Effector memory CD4-positive, alpha-beta T cell (primary cell): Measurements from ENCODE around the gene FAM114A1.
"Not testable (repeated sequence)": the region's sequence is repeated elsewhere in the genome, so short reads cannot be mapped to it uniquely, and the experiment has no call there.

Source experiments
- DNase-seq, 3 donors: peaks; one replicate each; pipeline ENCODE4 v3.0.0-alpha.2; 2020
- H3K27ac ChIP-seq: 2 replicates; pipeline ENCODE4 v1.7.0; 2013; ENCODE audit warnings: mild to moderate bottlenecking, low read length, moderate library complexity; ENCODE audit not compliant: insufficient read depth, poor library complexity, severe bottlenecking
- H3K27me3 ChIP-seq: replicated peaks from 2 replicates; pipeline ENCODE4 v1.7.0; 2013; ENCODE audit warnings: mild to moderate bottlenecking, low read length; ENCODE audit not compliant: insufficient read depth, control insufficient read depth, poor library complexity, severe bottlenecking
- H3K36me3 ChIP-seq: 2 replicates; pipeline ENCODE4 v1.7.0; 2013; ENCODE audit warnings: mild to moderate bottlenecking, low read length, moderate library complexity; ENCODE audit not compliant: control insufficient read depth, insufficient read depth
- H3K4me1 ChIP-seq: 2 replicates; pipeline ENCODE4 v1.7.0; 2013; ENCODE audit warnings: low read length, mild to moderate bottlenecking; ENCODE audit not compliant: control insufficient read depth, insufficient read depth, poor library complexity, severe bottlenecking
- H3K4me3 ChIP-seq: 2 replicates; pipeline ENCODE4 v1.7.0; 2013; ENCODE audit warnings: low read length, low read depth, mild to moderate bottlenecking; ENCODE audit not compliant: insufficient read depth, poor library complexity, severe bottlenecking
- H3K9me3 ChIP-seq: 2 replicates; pipeline ENCODE4 v1.7.0; 2013; ENCODE audit warnings: mild to moderate bottlenecking, low read length, moderate library complexity; ENCODE audit not compliant: control insufficient read depth

The FAM114A1 gene

GRCh38 chr4:38926896-38927295, 59.3 kb downstream of the FAM114A1 start:
- Histone ChIP-seq H3K27me3 (no peaks in the 10 kb centered on the region), H3K4me3 (no peak overlapping the region), H3K4me1 (no peaks in the 10 kb centered on the region), H3K27ac (no peak overlapping the region), H3K36me3 (no peaks in the 10 kb centered on the region), H3K9me3 (no peaks in the 10 kb centered on the region)
- no peak for DNase-seq

GRCh38 chr4:38928568-38928967, 61.0 kb downstream of the FAM114A1 start:
- Histone ChIP-seq H3K4me1 (no peaks in the 10 kb centered on the region), H3K9me3 (no peaks in the 10 kb centered on the region), H3K36me3 (no peaks in the 10 kb centered on the region), H3K27me3 (no peaks in the 10 kb centered on the region), H3K27ac (no peak overlapping the region), H3K4me3 (no peak overlapping the region)
- DNase-seq, result no peak

- no peak for DNase-seq
- Histone ChIP-seq H3K4me1 (no peaks in the 10 kb centered on the region), H3K27me3 (no peaks in the 10 kb centered on the region), H3K9me3 (no peaks in the 10 kb centered on the region), H3K4me3 (no peak overlapping the region), H3K36me3 (no peaks in the 10 kb centered on the region), H3K27ac (no peak overlapping the region)
Observed at GRCh38 chr4:38928974-38929373, 61.4 kb downstream of the FAM114A1 start.

- H3K4me3 ChIP-seq, result no peak overlapping the region
- H3K9me3 ChIP-seq, result no peaks in the 10 kb centered on the region
- no peaks in the 10 kb centered on the region for H3K36me3 ChIP-seq
Observed at GRCh38 chr4:38930204-38930603, 62.6 kb downstream of the FAM114A1 start.

GRCh38 chr4:38930707-38931106, 63.1 kb downstream of the FAM114A1 start:
- H3K9me3 ChIP-seq, result no peaks in the 10 kb centered on the region
- H3K4me1 ChIP-seq, result no peaks in the 10 kb centered on the region
- no peaks in the 10 kb centered on the region for H3K27me3 ChIP-seq
- no peaks in the 10 kb centered on the region for H3K36me3 ChIP-seq
- H3K27ac ChIP-seq, result no peak overlapping the region
- DNase-seq, result no peak
- H3K4me3 ChIP-seq, result no peak overlapping the region

More at GRCh38 chr4:38930204-38930603, 62.6 kb downstream of the FAM114A1 start:
- Histone ChIP-seq H3K27ac (no peak overlapping the region), H3K27me3 (no peaks in the 10 kb centered on the region), H3K4me1 (no peaks in the 10 kb centered on the region)
- no peak for DNase-seq

- DNase-seq, result no peak
- Histone ChIP-seq H3K4me1 (no peaks in the 10 kb centered on the region), H3K27me3 (no peaks in the 10 kb centered on the region), H3K27ac (no peak overlapping the region), H3K36me3 (no peaks in the 10 kb centered on the region), H3K4me3 (no peak overlapping the region), H3K9me3 (no peaks in the 10 kb centered on the region)
Observed at GRCh38 chr4:38931125-38931524, 63.5 kb downstream of the FAM114A1 start.

- no peak for DNase-seq
- Histone ChIP-seq H3K4me3 (no peak overlapping the region), H3K27ac (no peak overlapping the region), H3K9me3 (no peaks in the 10 kb centered on the region), H3K27me3 (no peaks in the 10 kb centered on the region), H3K36me3 (no peaks in the 10 kb centered on the region), H3K4me1 (no peaks in the 10 kb centered on the region)
Observed at GRCh38 chr4:38935391-38936073, 67.9 kb downstream of the FAM114A1 start.

GRCh38 chr4:38939165-38939564, 71.6 kb downstream of the FAM114A1 start:
- Histone ChIP-seq H3K9me3 (no peaks in the 10 kb centered on the region), H3K36me3 (no peaks in the 10 kb centered on the region), H3K4me1 (no peaks in the 10 kb centered on the region), H3K27ac (no peak overlapping the region), H3K27me3 (no peaks in the 10 kb centered on the region), H3K4me3 (no peak overlapping the region)
- DNase-seq, result no peak

GRCh38 chr4:38940476-38940875, 72.9 kb downstream of the FAM114A1 start:
- H3K27me3 ChIP-seq, result no peaks in the 10 kb centered on the region
- H3K9me3 ChIP-seq, result no peaks in the 10 kb centered on the region
- H3K4me1 ChIP-seq, result no peaks in the 10 kb centered on the region
- H3K27ac ChIP-seq, result no peak overlapping the region
- H3K36me3 ChIP-seq, result no peaks in the 10 kb centered on the region
- DNase-seq, result no peak
- H3K4me3 ChIP-seq, result no peak overlapping the region

GRCh38 chr4:38941906-38942305, 74.3 kb downstream of the FAM114A1 start:
- not testable (repeated sequence) for H3K4me1 ChIP-seq, H3K9me3 ChIP-seq, DNase-seq, H3K27me3 ChIP-seq, H3K27ac ChIP-seq, H3K4me3 ChIP-seq, H3K36me3 ChIP-seq
